Measurements from ENCODE around the gene CFAP65.

The CFAP65 gene

GRCh38 chr2:219031005-219031738, 10.1 kb downstream of the CFAP65 start:
- no peak for DNase-seq

- DNase-seq = no peak
Observed at GRCh38 chr2:219030177-219030940, 11.0 kb downstream of the CFAP65 start.

- peak; percentile 83 for DNase-seq
Observed at GRCh38 chr2:219029829-219030165, 11.5 kb downstream of the CFAP65 start.

GRCh38 chr2:219028996-219029828, 12.1 kb downstream of the CFAP65 start:
- no peak for DNase-seq

GRCh38 chr2:219028141-219028540, 13.2 kb downstream of the CFAP65 start:
- no peak for DNase-seq

GRCh38 chr2:219027511-219028055, 13.7 kb downstream of the CFAP65 start:
- no peak for DNase-seq

- no peak for DNase-seq
Observed at GRCh38 chr2:219026946-219027345, 14.4 kb downstream of the CFAP65 start.

- DNase-seq = no peak
Observed at GRCh38 chr2:219025637-219026585, 15.4 kb downstream of the CFAP65 start.

GRCh38 chr2:219024059-219024458, 17.3 kb downstream of the CFAP65 start:
- DNase-seq = no peak

GRCh38 chr2:219023045-219023605, 18.2 kb downstream of the CFAP65 start:
- DNase-seq = no peak

- no peak for DNase-seq
Observed at GRCh38 chr2:219022616-219023015, 18.7 kb downstream of the CFAP65 start.

GRCh38 chr2:219022041-219022440, 19.3 kb downstream of the CFAP65 start:
- no peak for DNase-seq

GRCh38 chr2:219021591-219021990, 19.7 kb downstream of the CFAP65 start:
- no peak for DNase-seq

GRCh38 chr2:219020604-219021365, 20.5 kb downstream of the CFAP65 start:
- DNase-seq = no peak

GRCh38 chr2:219019436-219019835, 21.9 kb downstream of the CFAP65 start:
- no peak for DNase-seq

GRCh38 chr2:219018726-219019125, 22.6 kb downstream of the CFAP65 start:
- DNase-seq = no peak

- no peak for DNase-seq
Observed at GRCh38 chr2:219018286-219018685, 23.0 kb downstream of the CFAP65 start.

GRCh38 chr2:219017201-219017931, 23.9 kb downstream of the CFAP65 start:
- no peak for DNase-seq

- no peak for DNase-seq
Observed at GRCh38 chr2:219016721-219017120, 24.6 kb downstream of the CFAP65 start.

- DNase-seq = no peak
Observed at GRCh38 chr2:219010873-219011272, 30.4 kb downstream of the CFAP65 start.

Measured in stimulated activated CD4-positive, alpha-beta T cell treated with anti-CD3 and anti-CD28 coated beads, Interleukin-15, amount 100 ng/mL, for 24 hours (primary cell).